ENCODE data around the gene SOST.
A peak's percentile ranks its signal among the peaks of the same experiment; 100 is the strongest.

Gene SOST

DNA sequence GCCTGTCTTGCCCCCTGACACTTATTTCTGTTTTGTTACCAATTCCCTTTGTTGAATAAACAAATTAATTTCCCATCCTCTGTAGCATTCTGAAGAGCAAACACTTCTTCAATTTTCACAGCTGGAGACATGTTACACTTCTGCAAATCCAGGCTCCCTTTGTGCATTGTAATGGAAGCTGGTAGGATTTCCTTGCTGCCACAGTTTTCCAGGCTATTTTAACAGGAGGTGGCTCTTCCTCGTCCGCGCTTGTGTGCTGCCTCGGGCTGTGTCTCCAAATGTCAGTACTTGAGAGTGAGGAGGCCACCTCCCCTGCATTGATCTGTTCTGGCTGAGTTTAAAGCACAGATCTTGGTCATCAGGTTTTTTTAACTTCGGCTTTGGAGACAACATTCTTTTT lies 40.0 kb downstream of the SOST start:
- Histone ChIP-seq H3K9me3 (ENCODE audit: insufficient read depth, low read length) (no peaks in the 10 kb centered on the region), H3K27me3 (ENCODE audit: insufficient read depth, insufficient read length) (peaks cover 28% of the 10 kb centered on the region), H3K4me3 (ENCODE audit: insufficient read length, low read depth) (no peak overlapping the region), H3K4me1 (ENCODE audit: insufficient read depth, insufficient read length) (peaks cover 9% of the 10 kb centered on the region), H3K36me3 (ENCODE audit: insufficient read depth, insufficient read length, low read length) (no peaks in the 10 kb centered on the region), H3K9ac (ENCODE audit: insufficient read length, low read depth) (no peak overlapping the region)
- peak; percentile 39 for DNase-seq (ENCODE audit: low read depth, low spot score)
- no peak for TF ChIP-seq YY1 (IDR thresholded peaks at IDR 0.05; ENCODE audit: insufficient read depth, insufficient read length)

DNA sequence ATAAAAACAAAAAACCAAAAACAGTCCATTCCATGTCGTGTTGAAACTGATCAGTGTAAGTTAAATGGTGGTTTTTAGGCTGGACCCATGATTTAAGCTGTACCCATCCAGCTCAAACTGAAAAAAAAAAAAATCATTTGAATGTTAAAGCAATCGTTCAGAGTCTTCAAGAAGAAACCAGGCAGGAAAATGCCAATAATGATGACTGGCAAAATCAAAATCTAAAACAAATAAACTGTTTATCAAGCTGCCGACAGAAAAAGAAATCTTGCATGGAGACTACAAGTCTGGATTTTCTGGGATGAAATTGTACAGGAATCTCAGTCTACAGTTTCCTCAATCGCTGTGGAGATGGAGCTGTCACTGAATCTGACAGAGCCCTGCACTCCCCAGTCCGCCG lies 40.7 kb downstream of the SOST start:
- Histone ChIP-seq H3K9ac (ENCODE audit: insufficient read length, low read depth) (no peak overlapping the region), H3K36me3 (ENCODE audit: insufficient read depth, insufficient read length, low read length) (no peaks in the 10 kb centered on the region), H3K27me3 (ENCODE audit: insufficient read depth, insufficient read length) (peaks cover 34% of the 10 kb centered on the region), H3K9me3 (ENCODE audit: insufficient read depth, low read length) (no peaks in the 10 kb centered on the region), H3K4me1 (ENCODE audit: insufficient read depth, insufficient read length) (peaks cover 9% of the 10 kb centered on the region), H3K4me3 (ENCODE audit: insufficient read length, low read depth) (no peak overlapping the region)
- DNase-seq (ENCODE audit: low read depth, low spot score), result no peak
- TF ChIP-seq YY1 (IDR thresholded peaks at IDR 0.05; ENCODE audit: insufficient read depth, insufficient read length) (no peak), ZNF274 (IDR thresholded peaks at IDR 0.05; ENCODE audit: low read depth, low read length) (no peak), SUZ12 (IDR thresholded peaks at IDR 0.05; ENCODE audit: extremely low read depth, insufficient read depth, insufficient read length) (no peak)

DNA sequence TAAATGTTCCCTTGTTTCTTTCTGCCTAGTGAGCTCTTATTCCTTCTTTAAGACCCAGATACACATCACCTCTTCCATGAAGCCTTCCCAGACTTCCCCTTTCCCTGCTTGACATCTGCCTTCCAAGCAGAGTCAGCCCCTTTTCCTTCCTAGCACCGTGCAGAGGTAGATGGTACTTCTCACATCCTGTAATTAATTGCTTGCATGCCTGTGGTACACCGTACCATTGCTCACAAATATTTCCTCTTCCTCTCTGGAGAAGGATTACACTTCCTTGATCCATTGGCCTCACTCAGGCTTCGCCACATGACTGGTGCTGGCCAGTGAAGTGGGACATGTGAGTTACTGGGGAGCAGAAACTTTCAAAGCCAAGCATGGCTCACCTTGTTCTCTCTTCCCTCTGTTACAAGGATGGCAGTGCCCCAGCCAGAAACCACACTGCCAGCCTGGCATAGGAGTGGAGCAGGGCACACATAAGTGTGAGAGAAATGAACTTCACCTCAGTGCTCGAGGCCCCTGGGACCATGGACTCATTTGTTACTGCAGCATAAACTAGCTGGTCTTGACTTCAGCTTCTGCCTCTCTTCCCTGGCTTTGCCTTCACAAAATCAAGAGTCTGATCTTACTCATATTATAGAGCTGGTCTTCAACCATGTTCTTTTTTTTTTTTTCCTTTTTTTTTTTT lies 44.0 kb downstream of the SOST start:
- no peak for DNase-seq (ENCODE audit: low read depth, low spot score)
- Histone ChIP-seq H3K4me1 (ENCODE audit: insufficient read depth, insufficient read length) (no peaks in the 10 kb centered on the region), H3K27me3 (ENCODE audit: insufficient read depth, insufficient read length) (peaks cover 59% of the 10 kb centered on the region), H3K4me3 (ENCODE audit: insufficient read length, low read depth) (no peak overlapping the region), H3K9ac (ENCODE audit: insufficient read length, low read depth) (no peak overlapping the region), H3K9me3 (ENCODE audit: insufficient read depth, low read length) (no peaks in the 10 kb centered on the region), H3K36me3 (ENCODE audit: insufficient read depth, insufficient read length, low read length) (no peaks in the 10 kb centered on the region)
- TF ChIP-seq ZNF274 (IDR thresholded peaks at IDR 0.05; ENCODE audit: low read depth, low read length), result no peak
- no peak for TF ChIP-seq SUZ12 (IDR thresholded peaks at IDR 0.05; ENCODE audit: extremely low read depth, insufficient read depth, insufficient read length)
- no peak for TF ChIP-seq YY1 (IDR thresholded peaks at IDR 0.05; ENCODE audit: insufficient read depth, insufficient read length)

DNA sequence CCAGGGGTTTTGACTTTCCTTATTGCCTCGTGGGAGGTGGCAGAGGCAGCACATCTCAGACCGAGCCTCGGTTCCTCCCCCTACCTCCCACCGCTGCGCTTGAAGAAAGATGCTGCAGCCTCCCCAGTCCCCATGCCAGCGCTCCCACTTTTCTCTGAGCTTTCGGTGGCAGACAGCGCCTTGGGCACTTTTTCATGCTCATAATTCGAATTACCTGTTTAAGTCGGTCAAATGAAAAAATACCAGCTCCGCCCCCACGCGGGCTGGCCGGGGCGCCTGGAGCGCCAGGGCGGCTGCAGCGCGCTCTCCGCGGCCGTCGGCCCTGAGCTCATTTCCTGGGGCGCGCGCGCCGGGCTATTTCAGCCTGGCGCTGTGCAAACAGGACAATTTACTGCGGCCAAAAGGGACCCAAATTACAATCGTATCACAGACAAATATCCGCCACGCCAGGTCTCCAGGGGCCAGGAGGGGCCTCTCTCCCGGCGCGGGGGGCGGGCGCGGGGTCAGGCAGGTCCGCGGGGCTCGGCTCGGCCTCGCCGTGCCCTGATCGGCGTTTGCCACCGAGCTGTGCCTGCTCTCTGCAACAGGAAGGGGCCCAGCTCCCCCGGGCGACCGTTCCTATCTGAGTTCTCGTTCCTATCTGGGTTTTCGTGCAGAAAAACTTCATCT lies 45.0 kb downstream of the SOST start:
- Histone ChIP-seq H3K4me3 (ENCODE audit: insufficient read length, low read depth) (peak overlapping the region; percentile 22), H3K4me1 (ENCODE audit: insufficient read depth, insufficient read length) (no peaks in the 10 kb centered on the region), H3K9me3 (ENCODE audit: insufficient read depth, low read length) (no peaks in the 10 kb centered on the region), H3K9ac (ENCODE audit: insufficient read length, low read depth) (peak overlapping the region; percentile 58), H3K36me3 (ENCODE audit: insufficient read depth, insufficient read length, low read length) (no peaks in the 10 kb centered on the region), H3K27me3 (ENCODE audit: insufficient read depth, insufficient read length) (peaks cover 59% of the 10 kb centered on the region)
- no peak for TF ChIP-seq YY1 (IDR thresholded peaks at IDR 0.05; ENCODE audit: insufficient read depth, insufficient read length)
- TF ChIP-seq SUZ12 (IDR thresholded peaks at IDR 0.05; ENCODE audit: extremely low read depth, insufficient read depth, insufficient read length), result peak; percentile 70
- no peak for TF ChIP-seq ZNF274 (IDR thresholded peaks at IDR 0.05; ENCODE audit: low read depth, low read length)
- no peak for DNase-seq (ENCODE audit: low read depth, low spot score)

DNA sequence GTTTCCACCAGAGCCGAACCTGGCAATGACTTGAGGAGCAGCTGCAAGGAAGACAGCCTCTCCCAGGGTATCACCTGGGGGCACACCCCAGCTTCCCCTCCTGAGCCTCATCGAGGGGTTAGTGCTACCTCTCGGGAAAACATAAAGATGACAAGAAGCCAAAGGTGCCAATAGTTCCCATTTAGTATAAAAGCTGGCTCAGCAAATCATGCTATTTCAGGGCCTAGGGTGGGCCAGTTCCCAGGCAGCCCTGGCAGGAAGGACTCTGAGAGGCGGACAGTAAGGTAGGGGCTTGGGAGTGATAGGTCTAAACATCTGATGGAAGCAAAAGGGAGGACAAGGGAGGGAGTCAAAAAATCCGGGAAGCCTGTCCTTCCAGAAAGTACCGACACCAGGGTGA lies 46.2 kb downstream of the SOST start:
- TF ChIP-seq SUZ12 (IDR thresholded peaks at IDR 0.05; ENCODE audit: extremely low read depth, insufficient read depth, insufficient read length) (no peak), YY1 (IDR thresholded peaks at IDR 0.05; ENCODE audit: insufficient read depth, insufficient read length) (no peak), ZNF274 (IDR thresholded peaks at IDR 0.05; ENCODE audit: low read depth, low read length) (no peak)
- no peaks in the 10 kb centered on the region for H3K36me3 ChIP-seq (ENCODE audit: insufficient read depth, insufficient read length, low read length)
- no peaks in the 10 kb centered on the region for H3K4me1 ChIP-seq (ENCODE audit: insufficient read depth, insufficient read length)
- DNase-seq (ENCODE audit: low read depth, low spot score), result no peak
- H3K27me3 ChIP-seq (ENCODE audit: insufficient read depth, insufficient read length), result peaks cover 59% of the 10 kb centered on the region
- H3K9ac ChIP-seq (ENCODE audit: insufficient read length, low read depth), result no peak overlapping the region
- H3K9me3 ChIP-seq (ENCODE audit: insufficient read depth, low read length), result no peaks in the 10 kb centered on the region
- H3K4me3 ChIP-seq (ENCODE audit: insufficient read length, low read depth), result no peak overlapping the region

DNA sequence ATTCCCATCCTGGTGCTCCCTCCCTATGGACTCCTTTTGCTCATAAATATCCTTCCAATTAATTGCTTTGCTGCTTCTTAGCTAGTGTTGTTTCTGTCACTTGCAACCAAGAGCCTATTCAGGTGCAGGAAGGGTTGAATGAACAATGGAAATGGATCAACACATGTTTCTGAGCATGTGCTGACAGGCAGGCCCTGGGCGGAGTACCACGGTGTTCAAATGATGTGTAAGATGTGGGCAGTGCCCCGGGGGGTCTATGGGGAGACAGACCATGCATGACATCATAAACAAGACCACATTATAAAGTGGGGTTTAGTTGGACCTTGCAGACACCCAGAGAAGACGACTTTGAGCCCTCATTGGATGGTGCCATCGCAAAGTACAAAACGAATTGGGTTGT lies 48.5 kb downstream of the SOST start:
- Histone ChIP-seq H3K4me3 (ENCODE audit: insufficient read length, low read depth) (no peak overlapping the region), H3K9ac (ENCODE audit: insufficient read length, low read depth) (no peak overlapping the region), H3K36me3 (ENCODE audit: insufficient read depth, insufficient read length, low read length) (no peaks in the 10 kb centered on the region), H3K9me3 (ENCODE audit: insufficient read depth, low read length) (no peaks in the 10 kb centered on the region), H3K4me1 (ENCODE audit: insufficient read depth, insufficient read length) (no peaks in the 10 kb centered on the region), H3K27me3 (ENCODE audit: insufficient read depth, insufficient read length) (peaks cover 47% of the 10 kb centered on the region)
- no peak for DNase-seq (ENCODE audit: low read depth, low spot score)
- TF ChIP-seq YY1 (IDR thresholded peaks at IDR 0.05; ENCODE audit: insufficient read depth, insufficient read length) (no peak), ZNF274 (IDR thresholded peaks at IDR 0.05; ENCODE audit: low read depth, low read length) (no peak), SUZ12 (IDR thresholded peaks at IDR 0.05; ENCODE audit: extremely low read depth, insufficient read depth, insufficient read length) (no peak)

DNA sequence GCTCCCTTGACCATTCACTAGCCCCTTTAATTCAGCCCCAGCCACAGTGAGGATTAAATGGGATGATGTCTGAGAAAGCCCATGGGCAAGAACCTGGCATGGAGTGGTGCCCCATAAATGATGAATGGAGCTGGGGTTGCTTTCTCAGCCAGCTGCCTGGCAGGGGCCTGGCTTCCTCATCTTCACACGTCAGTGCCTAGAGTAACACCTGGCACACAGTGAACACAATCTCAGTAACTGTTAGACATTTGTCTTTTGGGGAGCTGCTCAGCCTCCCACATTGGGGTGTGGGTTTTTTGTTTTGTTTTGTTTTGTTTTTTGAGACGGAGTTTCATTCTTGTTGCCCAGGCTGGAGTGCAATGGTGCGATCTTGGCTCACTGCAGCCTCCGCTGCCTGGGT lies 49.4 kb downstream of the SOST start:
- no peaks in the 10 kb centered on the region for H3K36me3 ChIP-seq (ENCODE audit: insufficient read depth, insufficient read length, low read length)
- TF ChIP-seq YY1 (IDR thresholded peaks at IDR 0.05; ENCODE audit: insufficient read depth, insufficient read length) (no peak), ZNF274 (IDR thresholded peaks at IDR 0.05; ENCODE audit: low read depth, low read length) (no peak), SUZ12 (IDR thresholded peaks at IDR 0.05; ENCODE audit: extremely low read depth, insufficient read depth, insufficient read length) (no peak)
- H3K9me3 ChIP-seq (ENCODE audit: insufficient read depth, low read length), result no peaks in the 10 kb centered on the region
- H3K27me3 ChIP-seq (ENCODE audit: insufficient read depth, insufficient read length), result peaks cover 38% of the 10 kb centered on the region
- H3K4me3 ChIP-seq (ENCODE audit: insufficient read length, low read depth), result no peak overlapping the region
- no peak overlapping the region for H3K9ac ChIP-seq (ENCODE audit: insufficient read length, low read depth)
- DNase-seq (ENCODE audit: low read depth, low spot score), result no peak
- peaks cover 2% of the 10 kb centered on the region for H3K4me1 ChIP-seq (ENCODE audit: insufficient read depth, insufficient read length)

Measured in NT2/D1 (cell line).